HCT116 (cell line): ENCODE measurements around the gene HMX1. TPM values are rescaled to one million over a fixed set of nuclear protein-coding genes. Genes with fewer than 3 reads are reported as not detected.

Source experiments
- ATAC-seq: fragments of 200-7000 bp; cut with Tn5 transposase; 2 replicates; pipeline ENCODE4 v1.9.1; 2020; ENCODE audit warnings: mild to moderate bottlenecking, moderate library complexity
- BruUV-seq: library from RNA; stranded (reverse); fragments of 400-500 nt; replicated peaks from 2 replicates; lab custom pipeline; 2021; lab: Mats Ljungman, UMichigan
- CTCF ChIA-PET: fragments of 300-600 bp; sonication (Branson Sonifier 250); formaldehyde crosslinking; loops from one replicate; lab custom pipeline; 2021; ENCODE audit warnings: antibody characterized with exemption; lab: Charles Lee
- POLR2A ChIA-PET: fragments of 300-600, 350-600 bp; sonication (Branson Sonifier 250); formaldehyde crosslinking; loops from one replicate; lab custom pipeline; 2021; ENCODE audit warnings: antibody characterized with exemption; lab: Charles Lee
- RAD21 ChIA-PET, 2 experiments: fragments of 300-600 bp; sonication (Branson Sonifier 250); formaldehyde crosslinking; loops; one replicate each; lab custom pipeline; 2023; ENCODE audit warnings: low total read pairs in 2 of 2; ENCODE audit not compliant: uncharacterized antibody in 2 of 2, unreplicated experiment in 2 of 2, low non-redundant PET in 1 of 2; lab: Charles Lee
- DNase-seq: peaks from one replicate; pipeline ENCODE4 v3.0.0-alpha.2; 2010; ENCODE audit warnings: low read depth, low spot score
- H2AFZ ChIP-seq: fragments of 200-600 bp; shearing (Covaris generic), sonication (generic); 2 replicates; pipeline ENCODE4 v1.6.1; 2017; ENCODE audit warnings: low read depth, mixed run types, mixed read lengths, antibody characterized with exemption, low read length; ENCODE audit not compliant: poor library complexity, severe bottlenecking
- H3K27ac ChIP-seq: 2 replicates; pipeline ENCODE4 v1.5.1; 2012; ENCODE audit warnings: low read depth, low read length
- H3K27me3 ChIP-seq: fragments of 200-600 bp; sonication (generic); 2 replicates; pipeline ENCODE4 v1.6.1; 2016; ENCODE audit warnings: mixed run types, low read length, mixed read lengths; ENCODE audit not compliant: insufficient read depth
- H3K36me3 ChIP-seq, 2 experiments: fragments of 200-500 bp in 1 of 2; fragments of 200-600 bp in 1 of 2; sonication (Bioruptor generic) in 1 of 2; sonication (generic) in 1 of 2; 2 replicates each; pipeline versions ENCODE4 v1.5.1 to v1.6.1; 2014 to 2016; ENCODE audit warnings: low read length in 2 of 2, inconsistent platforms in 1 of 2, mixed read lengths in 1 of 2, mixed run types in 1 of 2; ENCODE audit not compliant: insufficient read depth in 2 of 2, control insufficient read depth in 1 of 2
- H3K4me1 ChIP-seq, 2 experiments: fragments of 200-600 bp in 1 of 2; sonication (generic) in 1 of 2; 2 replicates each; pipeline versions ENCODE4 v1.5.1 to v1.6.1; 2012 to 2017; ENCODE audit warnings: low read length in 2 of 2, inconsistent platforms in 1 of 2, mild to moderate bottlenecking in 1 of 2, mixed read lengths in 1 of 2, mixed run types in 1 of 2, moderate library complexity in 1 of 2; ENCODE audit not compliant: insufficient read depth in 2 of 2, control insufficient read depth in 1 of 2
- H3K4me2 ChIP-seq: fragments of 200-600 bp; sonication (generic); 2 replicates; pipeline ENCODE4 v1.6.1; 2017; ENCODE audit warnings: mixed run types, low read length, mixed read lengths
- H3K4me3 ChIP-seq, 2 experiments: fragments of 200-600 bp in 1 of 2; sonication (generic) in 1 of 2; replicated peaks in 1 of 2; 2 replicates each; pipeline ENCODE4 v1.5.1; 2011 to 2016; ENCODE audit warnings: low read length in 2 of 2, control low read depth in 1 of 2, low read depth in 1 of 2, mild to moderate bottlenecking in 1 of 2, mixed read lengths in 1 of 2, mixed run types in 1 of 2
- H3K79me2 ChIP-seq: fragments of 200-600 bp; sonication (generic); 2 replicates; pipeline ENCODE4 v1.6.1; 2017; ENCODE audit warnings: mild to moderate bottlenecking, mixed run types, low read length, moderate library complexity, mixed read lengths; ENCODE audit not compliant: insufficient read depth
- H3K9ac ChIP-seq: fragments of 200-600 bp; sonication (generic); 2 replicates; pipeline ENCODE4 v1.6.1; 2016; ENCODE audit warnings: low read length, mixed read lengths
- H3K9me2 ChIP-seq: fragments of 200-600 bp; sonication (generic), shearing (Covaris generic); 2 replicates; pipeline ENCODE4 v1.6.1; 2017; ENCODE audit warnings: mixed run types, mild to moderate bottlenecking, moderate library complexity; ENCODE audit not compliant: insufficient read depth
- H3K9me3 ChIP-seq, 2 experiments: fragments of 200-500 bp in 1 of 2; fragments of 200-600 bp in 1 of 2; sonication (Bioruptor generic) in 1 of 2; sonication (generic) in 1 of 2; 2 replicates each; pipeline ENCODE4 v1.6.1; 2014 to 2017; ENCODE audit warnings: low read length in 2 of 2, mixed read lengths in 2 of 2, inconsistent platforms in 1 of 2, low read depth in 1 of 2, mild to moderate bottlenecking in 1 of 2, mixed run types in 1 of 2, moderate library complexity in 1 of 2; ENCODE audit not compliant: control insufficient read depth in 1 of 2, insufficient read depth in 1 of 2
- H4K20me1 ChIP-seq: fragments of 200-600 bp; sonication (generic), shearing (Covaris generic); 2 replicates; pipeline ENCODE4 v1.6.1; 2017; ENCODE audit warnings: mixed run types, mild to moderate bottlenecking, moderate library complexity; ENCODE audit not compliant: insufficient read depth
- JUND ChIP-seq: IDR thresholded peaks from 2 replicates; pipeline ENCODE4 v1.6.1; 2012
- POLR2A ChIP-seq: IDR thresholded peaks from 2 replicates; pipeline ENCODE4 v1.7.0; 2011; ENCODE audit warnings: borderline replicate concordance; ENCODE audit not compliant: insufficient read depth, insufficient read length; ENCODE audit errors: extremely low read depth
- RAD21 ChIP-seq: IDR thresholded peaks from 2 replicates; pipeline ENCODE4 v1.6.1; 2012; ENCODE audit warnings: low read depth, mild to moderate bottlenecking
- ZBTB33 ChIP-seq: IDR thresholded peaks from 2 replicates; pipeline ENCODE4 v1.6.1; 2011; ENCODE audit warnings: mild to moderate bottlenecking, low read length, moderate library complexity; ENCODE audit not compliant: insufficient replicate concordance; ENCODE audit errors: extremely low read depth
- intact Hi-C: fragments of 100-400 bp; cut with micrococcal nuclease; formaldehyde crosslinking; loops from 2 replicates; pipeline ENCODE4 v1.10.0; 2022
- total RNA-seq: library from RNA; stranded (reverse); gene quantifications from one replicate; pipeline ENCODE4 v1.2.1, GENCODE V29; 2021; ENCODE audit not compliant: unreplicated experiment

HMX1 gene
- total RNA-seq, 1 experiment from 2014 or later, result 0.39 TPM

GRCh38 chr4:8866421-8866820 is 5.2 kb downstream of the HMX1 start (continued):
- TF ChIP-seq ZBTB33 (no peak), RAD21 (no peak), POLR2A (no peak)

GRCh38 chr4:8865681-8866310 is 5.8 kb downstream of the HMX1 start:
- Histone ChIP-seq H4K20me1 (no peaks in the 10 kb centered on the region), H3K4me1 (no peaks in the 10 kb centered on the region), H3K27ac (no peak overlapping the region), H3K36me3 (no peaks in the 10 kb centered on the region), H3K9ac (no peak overlapping the region), H3K4me2 (no peak overlapping the region), H3K27me3 (no peaks in the 10 kb centered on the region), H2AFZ (no peak overlapping the region), H3K9me3 (no peaks in the 10 kb centered on the region), H3K9me2 (no peaks in the 10 kb centered on the region), H3K79me2 (no peaks in the 10 kb centered on the region), H3K4me3 (no peak overlapping the region)
- no peak for ATAC-seq
- ChIA-PET CTCF (no interaction called here), RAD21 (no interaction called here), POLR2A (no interaction called here)
- no TSS peak for BruUV-seq
- DNase-seq, result no peak
- TF ChIP-seq JUND, result no peak
- intact Hi-C loops, result no loop called here
